ENCODE measurements around the gene SP4.

DNA sequence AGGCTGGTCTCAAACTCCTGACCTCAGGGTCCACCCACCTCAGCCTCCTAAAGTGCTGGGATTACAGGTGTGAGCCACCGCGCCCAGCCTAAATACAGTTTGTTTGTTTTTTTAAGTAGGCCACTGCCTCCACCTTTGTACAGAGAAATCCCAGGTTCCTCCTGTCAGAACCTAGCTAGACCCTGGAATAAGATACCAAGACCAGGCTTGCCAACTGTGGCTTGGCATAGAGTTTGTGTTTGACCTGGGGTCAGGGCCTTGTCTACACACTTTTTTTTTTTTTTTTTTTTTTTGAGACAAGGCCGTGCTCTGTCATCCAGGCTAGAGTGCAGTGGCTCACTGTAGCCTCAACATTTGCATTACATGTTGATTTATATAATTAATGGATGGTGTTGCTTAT, 80.7 kb downstream of the SP4 start:
- TF ChIP-seq, protein P1, sequence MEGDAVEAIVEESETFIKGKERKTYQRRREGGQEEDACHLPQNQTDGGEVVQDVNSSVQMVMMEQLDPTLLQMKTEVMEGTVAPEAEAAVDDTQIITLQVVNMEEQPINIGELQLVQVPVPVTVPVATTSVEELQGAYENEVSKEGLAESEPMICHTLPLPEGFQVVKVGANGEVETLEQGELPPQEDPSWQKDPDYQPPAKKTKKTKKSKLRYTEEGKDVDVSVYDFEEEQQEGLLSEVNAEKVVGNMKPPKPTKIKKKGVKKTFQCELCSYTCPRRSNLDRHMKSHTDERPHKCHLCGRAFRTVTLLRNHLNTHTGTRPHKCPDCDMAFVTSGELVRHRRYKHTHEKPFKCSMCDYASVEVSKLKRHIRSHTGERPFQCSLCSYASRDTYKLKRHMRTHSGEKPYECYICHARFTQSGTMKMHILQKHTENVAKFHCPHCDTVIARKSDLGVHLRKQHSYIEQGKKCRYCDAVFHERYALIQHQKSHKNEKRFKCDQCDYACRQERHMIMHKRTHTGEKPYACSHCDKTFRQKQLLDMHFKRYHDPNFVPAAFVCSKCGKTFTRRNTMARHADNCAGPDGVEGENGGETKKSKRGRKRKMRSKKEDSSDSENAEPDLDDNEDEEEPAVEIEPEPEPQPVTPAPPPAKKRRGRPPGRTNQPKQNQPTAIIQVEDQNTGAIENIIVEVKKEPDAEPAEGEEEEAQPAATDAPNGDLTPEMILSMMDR (conservative IDR thresholded peaks at IDR 0.05; ENCODE audit: low read depth, low read length): no peak
- no peak for TF ChIP-seq EZH2 (IDR thresholded peaks at IDR 0.05; ENCODE audit: borderline replicate concordance, low read depth, low read length, poor library complexity, severe bottlenecking)
